Upper lobe of left lung (tissue), 4 donors: ENCODE data around the gene TSC22D2.

Experiments used
- CTCF ChIP-seq, 6 experiments: fragments of 450-650 bp in 4 of 6; fragments of 200-600 bp in 2 of 6; sonication (generic) in 2 of 6; IDR thresholded peaks; one replicate each; pipeline ENCODE4 v1.5.1; 2016 to 2019; ENCODE audit warnings: antibody characterized with exemption in 6 of 6
- EP300 ChIP-seq, 4 donors: sonication (generic); formaldehyde crosslinking; IDR thresholded peaks; one replicate each; pipeline ENCODE4 v1.5.1; 2017; ENCODE audit warnings: antibody characterized with exemption in 4 of 4, control low read depth in 2 of 4
- POLR2A ChIP-seq, 4 donors: fragments of 450-650 bp; IDR thresholded peaks; one replicate each; pipeline ENCODE4 v1.5.1; 2016 to 2017; ENCODE audit warnings: antibody characterized with exemption in 4 of 4, mild to moderate bottlenecking in 2 of 4
- POLR2AphosphoS5 ChIP-seq, 2 donors: sonication (generic); formaldehyde crosslinking; IDR thresholded peaks; one replicate each; pipeline ENCODE4 v1.5.1; 2017; ENCODE audit warnings: antibody characterized with exemption in 2 of 2

GRCh38 chr3:150419076-150419868, 11.2 kb downstream of the TSC22D2 start:
- TF ChIP-seq POLR2A (IDR thresholded peaks at IDR 0.05) = no peak
- TF ChIP-seq CTCF (IDR thresholded peaks at IDR 0.05) = no peak
- no peak for TF ChIP-seq POLR2AphosphoS5 (IDR thresholded peaks at IDR 0.05)
- no peak for TF ChIP-seq EP300 (IDR thresholded peaks at IDR 0.05)
